Measurements from ENCODE around the gene MTHFD2.
"Not testable (repeated sequence)": the region's sequence is repeated elsewhere in the genome, so short reads cannot be mapped to it uniquely, and the experiment has no call there.

Gene MTHFD2

DNA sequence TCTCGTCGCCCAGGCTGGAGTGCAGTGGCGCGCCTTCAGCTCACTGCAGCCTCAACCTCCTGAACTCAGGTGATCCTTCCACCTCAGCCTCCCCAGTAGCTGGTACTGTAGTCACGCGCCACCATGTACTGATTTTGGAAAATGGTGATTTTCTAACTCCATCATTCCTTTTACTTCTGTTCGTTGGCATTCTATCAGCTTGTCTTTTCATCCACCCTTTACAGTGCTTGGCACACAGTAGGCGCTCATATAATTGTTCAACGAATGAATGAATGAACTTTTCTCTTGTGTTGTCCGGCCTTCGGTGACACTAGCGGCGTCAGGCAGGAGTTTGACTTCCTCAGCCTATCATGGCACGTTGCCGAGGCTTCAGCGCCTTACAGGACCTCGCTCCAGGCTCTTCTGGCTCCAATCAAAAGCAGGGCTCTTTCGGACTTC, 373 bp upstream of the MTHFD2 start:
- DNase-seq (ENCODE audit: low spot score) = no peak

DNA sequence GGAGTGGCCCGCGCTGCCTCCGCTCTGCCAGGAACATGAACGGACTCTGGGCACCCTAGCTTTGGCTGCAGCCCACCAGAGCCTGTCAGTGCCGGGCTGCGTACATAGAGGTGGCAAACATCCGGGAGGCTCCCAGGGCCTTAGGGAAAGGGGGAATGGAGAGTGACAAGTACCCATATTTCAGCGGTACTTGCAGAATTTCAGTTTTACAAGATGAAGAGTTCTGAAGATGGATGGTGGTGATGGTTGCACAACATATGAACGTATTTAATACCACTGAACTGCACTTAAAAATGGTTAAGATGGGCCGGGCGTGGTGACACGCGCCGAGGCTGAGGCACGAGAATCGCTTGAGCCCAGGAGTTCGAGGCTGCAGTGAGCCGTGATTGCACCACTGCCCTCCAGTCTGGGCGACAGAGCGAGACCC, 873 bp downstream of the MTHFD2 start:
- no peak for DNase-seq (ENCODE audit: low spot score)

DNA sequence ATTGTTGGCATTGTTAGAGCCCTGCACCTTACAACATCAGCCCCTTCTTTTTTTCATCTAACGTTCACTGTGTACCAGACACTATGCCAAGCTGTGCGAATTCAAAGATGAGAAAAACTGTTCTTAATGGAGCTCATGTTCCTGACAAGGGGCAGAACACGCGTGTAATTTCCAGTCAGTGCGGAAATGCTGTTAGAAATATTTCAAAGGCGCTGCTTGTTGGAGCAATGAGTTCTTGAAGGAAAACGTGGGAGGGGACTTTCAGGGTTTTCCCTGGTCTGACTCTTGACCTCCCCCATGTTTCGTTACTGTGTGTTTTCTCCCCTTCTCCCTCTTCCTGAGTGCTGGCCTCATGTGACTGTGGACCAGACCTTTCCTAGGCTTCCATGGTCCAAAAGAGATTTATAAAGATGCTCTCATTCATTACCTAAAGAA, 1.5 kb downstream of the MTHFD2 start:
- DNase-seq (ENCODE audit: low spot score) = no peak

DNA sequence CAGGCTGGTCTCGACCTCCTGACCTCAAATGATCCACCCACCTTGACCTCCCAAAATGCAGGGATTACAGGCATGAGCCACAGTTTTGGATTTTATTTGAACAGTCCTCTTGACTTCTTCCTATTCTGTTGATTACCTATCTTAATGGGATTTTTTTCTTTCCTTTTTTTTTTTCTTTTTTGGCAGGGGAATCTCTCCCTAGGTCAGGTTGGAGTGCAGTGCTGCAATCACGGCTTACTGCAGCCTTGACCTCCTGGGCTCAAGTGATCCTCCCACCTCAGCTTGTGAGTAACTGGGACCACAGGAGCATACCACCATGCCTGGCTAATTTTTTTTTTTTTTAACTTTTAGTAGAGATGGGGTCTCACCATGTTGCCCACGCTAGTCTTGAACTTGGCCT, 2.8 kb downstream of the MTHFD2 start:
- DNase-seq (ENCODE audit: low spot score) = no peak

DNA sequence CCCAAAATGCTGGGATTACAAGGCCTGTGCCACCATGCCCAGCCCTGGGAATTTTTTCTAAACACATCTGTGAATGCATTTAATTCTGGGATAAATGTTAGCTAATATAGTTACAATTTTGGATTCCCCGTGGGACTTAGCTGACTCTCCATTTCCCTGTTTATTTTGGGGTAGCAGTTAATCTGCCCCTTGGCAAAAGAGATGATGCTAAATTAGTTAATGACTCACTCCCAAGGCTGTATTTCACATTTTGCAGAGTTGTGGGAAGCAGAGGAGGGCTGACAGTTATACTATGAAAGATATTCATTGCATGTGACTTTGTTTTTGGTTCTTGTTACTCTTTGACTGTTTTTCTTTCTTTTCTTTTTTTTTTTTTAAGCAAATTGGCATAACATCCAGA, 3.2 kb downstream of the MTHFD2 start:
- DNase-seq (ENCODE audit: low spot score) = no peak

DNA sequence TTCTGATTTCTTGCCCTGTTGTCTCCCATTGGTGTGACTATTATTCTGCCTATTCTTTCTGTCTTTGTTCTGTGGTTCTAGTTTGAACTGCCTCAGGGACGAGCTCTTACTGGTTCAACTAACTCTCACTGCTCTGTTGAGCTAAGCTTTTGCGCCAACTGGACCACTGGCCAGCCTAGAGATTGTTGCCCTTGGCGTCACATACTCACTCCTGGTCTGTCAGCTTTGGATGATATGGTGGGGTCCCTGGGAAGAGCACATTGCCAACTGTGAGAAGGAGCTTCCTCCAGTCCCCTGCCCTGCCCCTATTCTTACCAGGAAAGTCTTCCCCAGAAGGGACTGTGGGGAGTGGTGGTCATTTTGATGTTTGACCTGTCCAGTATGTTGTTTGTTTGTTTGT, 6.0 kb downstream of the MTHFD2 start:
- DNase-seq (ENCODE audit: low spot score) = no peak

DNA sequence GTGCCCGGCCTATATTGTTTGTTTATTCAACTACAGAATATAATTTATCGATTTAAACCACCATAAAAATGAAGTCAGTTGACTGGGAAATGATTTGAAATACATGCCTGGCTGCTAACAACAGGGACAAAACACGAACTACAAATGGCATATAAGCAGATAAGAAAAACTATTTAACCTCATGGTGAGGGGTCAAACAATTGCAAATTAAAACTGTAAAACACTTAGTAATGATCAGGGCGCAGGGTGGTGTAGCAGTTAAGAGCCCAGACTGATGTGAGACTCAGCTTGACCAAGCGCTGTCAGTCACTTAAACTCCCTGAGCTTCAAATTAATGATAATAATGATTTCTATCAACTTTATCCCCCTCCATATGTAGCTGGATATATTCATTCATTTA, 6.7 kb downstream of the MTHFD2 start:
- DNase-seq (ENCODE audit: low spot score) = no peak

DNA sequence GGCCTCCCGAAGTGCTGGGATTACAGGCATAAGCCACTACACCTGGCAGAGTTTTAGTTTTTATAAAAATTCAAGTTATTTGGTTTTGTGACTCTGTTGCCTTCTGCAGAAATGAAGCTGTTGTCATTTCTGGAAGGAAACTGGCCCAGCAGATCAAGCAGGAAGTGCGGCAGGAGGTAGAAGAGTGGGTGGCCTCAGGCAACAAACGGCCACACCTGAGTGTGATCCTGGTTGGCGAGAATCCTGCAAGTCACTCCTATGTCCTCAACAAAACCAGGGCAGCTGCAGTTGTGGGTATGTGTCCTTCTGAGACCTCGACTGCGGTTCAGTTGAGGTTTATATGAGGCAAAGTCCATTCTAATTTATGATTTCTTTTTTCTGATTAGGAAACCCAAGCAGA, 7.2 kb downstream of the MTHFD2 start:
- no peak for DNase-seq (ENCODE audit: low spot score)

DNA sequence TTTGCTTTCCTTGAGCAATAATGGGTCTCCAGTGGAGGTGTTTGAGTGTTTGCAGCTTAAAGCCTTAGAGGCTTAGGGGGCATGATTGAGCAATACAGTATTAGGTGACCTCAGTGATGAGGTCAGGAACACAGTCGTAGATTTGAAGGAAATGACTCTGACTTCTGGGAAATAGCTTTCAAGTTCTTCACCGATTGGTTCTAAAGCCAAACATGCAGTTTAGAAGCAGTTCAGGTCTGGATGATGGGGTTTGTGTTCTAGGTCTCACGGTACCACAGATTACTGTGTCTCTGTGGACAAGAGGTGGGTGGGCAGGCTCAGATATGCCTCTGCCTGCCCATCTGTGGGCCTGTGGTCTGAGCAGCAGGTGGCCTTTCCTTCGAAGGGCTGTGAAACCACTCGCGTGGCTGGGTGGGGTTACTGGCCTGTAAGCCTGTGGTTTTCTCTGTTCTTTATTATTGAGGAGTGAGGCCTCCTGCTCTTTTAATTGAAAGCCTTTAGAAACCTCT, 7.8 kb downstream of the MTHFD2 start:
- no peak for DNase-seq (ENCODE audit: low spot score)

DNA sequence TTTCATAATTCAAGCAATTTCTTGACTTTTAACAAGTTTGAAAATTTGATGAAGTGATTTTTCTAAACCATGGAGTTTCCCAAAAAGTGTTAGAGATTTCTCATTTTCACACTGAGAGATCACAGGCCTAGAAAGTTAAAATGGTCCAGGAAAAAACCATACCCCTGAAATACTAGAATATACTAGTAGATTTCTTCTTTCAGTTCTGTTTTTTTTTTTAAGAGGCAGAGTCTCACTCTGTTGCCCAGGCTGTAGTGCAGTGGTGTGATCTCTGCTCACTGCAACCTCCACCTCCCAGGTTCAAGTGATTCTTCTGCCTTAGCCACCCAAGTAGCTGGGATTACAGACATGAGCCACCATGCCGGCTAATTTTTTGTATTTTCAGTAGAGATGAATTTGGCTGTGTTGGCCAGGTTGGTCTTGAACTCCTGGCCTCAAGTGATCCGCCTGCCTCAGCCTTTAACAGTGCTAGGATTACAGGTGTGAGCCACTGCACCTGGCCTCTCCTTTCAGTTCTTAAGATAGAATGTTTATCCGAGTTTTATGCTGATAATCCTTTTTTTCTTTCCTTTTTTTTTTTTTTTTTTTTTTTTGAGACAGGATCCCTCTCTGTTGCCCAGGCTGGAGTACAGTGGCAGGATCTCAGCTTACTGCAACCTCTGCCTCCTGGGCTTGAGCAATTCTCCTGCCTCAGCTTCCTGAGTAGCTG, 14.4 kb downstream of the MTHFD2 start:
- DNase-seq (ENCODE audit: low spot score) = no peak

DNA sequence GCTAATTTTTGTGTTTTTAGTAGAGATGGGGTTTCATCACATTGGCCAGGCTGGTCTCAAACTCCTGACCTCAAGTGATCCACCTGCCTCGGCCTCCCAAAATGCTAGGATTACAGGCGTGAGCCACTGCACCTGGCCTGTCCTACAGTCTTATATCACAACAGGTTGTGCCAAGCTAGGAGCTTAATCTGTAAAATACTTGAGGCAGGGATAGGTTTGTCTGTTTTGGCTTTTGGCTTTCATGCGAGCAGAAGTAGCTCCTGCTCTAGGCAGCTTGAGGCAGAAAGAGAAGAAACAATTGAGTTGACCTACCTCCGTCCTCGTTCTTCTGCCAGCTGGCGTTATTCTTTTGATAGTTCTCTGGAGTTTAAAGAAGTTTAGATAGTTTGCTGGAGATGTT, 17.4 kb downstream of the MTHFD2 start:
- DNase-seq (ENCODE audit: low spot score) = not testable (repeated sequence)

DNA sequence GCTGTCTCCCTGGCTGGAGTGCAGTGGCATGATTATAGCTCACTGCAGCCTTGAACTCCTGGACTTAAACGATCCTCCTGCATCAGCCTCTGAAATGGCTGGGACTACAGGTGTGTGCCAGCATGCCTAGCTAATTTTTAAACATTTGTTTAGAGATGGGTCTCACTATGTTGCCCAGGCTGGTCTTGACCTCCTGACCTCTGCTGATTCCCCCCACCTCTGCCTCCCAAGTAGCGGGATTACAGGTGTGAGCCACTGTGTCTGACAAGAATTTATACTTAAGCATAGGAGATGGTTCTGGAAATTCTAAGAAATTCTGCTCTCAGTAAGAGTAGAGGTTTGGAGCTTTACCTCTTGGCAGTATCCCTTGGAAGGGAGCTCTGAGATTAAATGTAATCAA, 18.2 kb downstream of the MTHFD2 start:
- DNase-seq (ENCODE audit: low spot score) = no peak

DNA sequence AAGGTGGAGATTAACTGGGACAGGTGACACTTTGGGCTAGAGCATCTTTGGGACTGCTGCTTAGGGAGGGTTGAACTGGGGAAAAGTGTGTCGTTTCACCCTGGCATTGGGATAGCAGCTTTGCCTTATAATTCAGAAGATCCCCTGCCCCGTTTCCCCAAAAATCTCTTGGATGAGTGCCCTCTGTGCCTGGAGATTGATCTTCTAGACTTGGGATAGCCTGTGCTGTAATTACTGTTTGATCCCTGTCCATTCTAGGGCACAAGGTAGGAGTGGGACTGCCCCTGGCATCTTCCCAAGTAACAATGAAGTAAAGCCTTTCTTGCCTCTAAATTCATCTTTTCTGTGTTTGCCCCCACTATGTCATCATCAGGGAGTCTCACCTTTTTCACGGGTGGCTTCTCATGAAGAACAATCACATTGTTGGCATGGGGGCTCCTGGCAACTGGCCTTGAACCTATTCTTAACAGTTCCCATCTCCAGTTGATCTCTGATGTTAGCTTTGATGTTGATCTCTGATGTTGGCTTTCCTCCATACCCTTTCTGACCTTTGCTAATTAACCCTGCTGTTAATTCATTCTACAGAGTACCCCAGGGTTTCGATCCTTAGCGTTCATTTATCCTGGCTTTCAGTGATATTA, 21.6 kb downstream of the MTHFD2 start:
- DNase-seq (ENCODE audit: low spot score) = no peak

DNA sequence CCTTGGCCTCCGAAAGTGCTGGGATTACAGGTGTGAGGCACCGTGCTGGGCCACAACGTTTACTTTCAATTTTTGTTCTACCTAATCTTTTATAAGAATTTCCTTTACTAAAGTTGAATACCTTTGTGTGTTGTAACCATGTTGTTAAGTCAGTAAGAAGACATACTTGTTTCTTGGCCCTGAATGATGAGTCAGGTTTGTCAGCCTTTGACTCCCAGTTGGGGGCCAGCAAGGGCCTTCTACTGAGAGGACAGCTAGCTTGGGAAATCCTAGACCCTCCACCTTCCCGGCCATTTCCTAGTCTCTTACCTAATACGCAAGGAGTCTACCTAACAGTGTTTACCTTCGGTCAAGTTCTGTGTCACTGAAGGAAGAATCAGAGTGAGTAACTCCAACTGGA, 22.7 kb downstream of the MTHFD2 start:
- DNase-seq (ENCODE audit: low spot score) = no peak

DNA sequence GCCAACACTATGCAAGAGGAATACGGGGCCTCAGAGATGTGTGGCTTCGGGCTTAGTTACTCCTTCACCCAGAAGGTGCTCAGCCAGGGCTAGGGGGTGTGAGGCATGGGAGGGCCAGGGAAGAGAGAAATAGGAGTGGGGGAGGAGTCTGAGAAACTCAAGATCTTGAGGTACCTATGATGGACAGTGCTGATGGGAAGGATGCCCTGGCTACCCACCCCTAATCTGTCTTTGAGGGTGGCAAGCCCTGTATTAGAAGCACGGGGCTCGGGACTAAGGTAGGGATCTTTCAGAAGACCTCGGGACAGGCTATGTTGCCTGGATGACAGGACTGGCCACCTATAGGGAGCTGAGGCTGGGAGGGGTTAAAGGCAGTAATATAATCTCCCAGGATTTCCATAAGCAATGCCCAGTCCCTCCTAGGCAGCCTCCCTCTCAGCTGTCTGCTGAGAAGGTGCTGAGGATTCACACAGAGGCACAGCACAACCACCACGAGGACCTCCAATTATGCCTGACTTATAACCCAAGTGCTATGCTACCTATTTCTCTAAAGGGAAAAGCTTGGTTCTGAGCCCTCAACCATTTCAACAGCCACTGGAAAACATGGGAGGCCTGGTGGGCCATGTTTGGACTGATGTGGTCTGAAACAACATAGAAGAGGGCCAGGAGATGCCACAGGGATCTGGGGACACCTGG, 23.3 kb downstream of the MTHFD2 start:
- no peak for DNase-seq (ENCODE audit: low spot score)

DNA sequence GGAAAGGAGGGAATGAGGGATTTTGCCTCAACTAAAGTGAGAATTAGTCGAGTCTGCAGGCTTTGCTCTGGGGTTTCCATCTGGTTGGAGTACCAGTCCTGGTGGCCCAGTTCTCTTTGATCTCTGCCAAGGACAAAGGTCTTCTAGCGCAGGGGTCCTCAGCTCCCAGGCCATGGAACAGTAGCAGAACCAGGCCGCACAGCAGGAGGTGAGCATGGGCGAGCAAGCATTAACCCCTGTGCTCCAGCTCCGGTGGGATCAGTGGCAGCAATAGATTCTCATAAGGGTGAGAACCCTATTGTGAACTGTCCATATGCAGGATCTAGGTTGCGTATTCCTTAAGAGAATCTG, 23.9 kb downstream of the MTHFD2 start:
- DNase-seq (ENCODE audit: low spot score) = no peak

DNA sequence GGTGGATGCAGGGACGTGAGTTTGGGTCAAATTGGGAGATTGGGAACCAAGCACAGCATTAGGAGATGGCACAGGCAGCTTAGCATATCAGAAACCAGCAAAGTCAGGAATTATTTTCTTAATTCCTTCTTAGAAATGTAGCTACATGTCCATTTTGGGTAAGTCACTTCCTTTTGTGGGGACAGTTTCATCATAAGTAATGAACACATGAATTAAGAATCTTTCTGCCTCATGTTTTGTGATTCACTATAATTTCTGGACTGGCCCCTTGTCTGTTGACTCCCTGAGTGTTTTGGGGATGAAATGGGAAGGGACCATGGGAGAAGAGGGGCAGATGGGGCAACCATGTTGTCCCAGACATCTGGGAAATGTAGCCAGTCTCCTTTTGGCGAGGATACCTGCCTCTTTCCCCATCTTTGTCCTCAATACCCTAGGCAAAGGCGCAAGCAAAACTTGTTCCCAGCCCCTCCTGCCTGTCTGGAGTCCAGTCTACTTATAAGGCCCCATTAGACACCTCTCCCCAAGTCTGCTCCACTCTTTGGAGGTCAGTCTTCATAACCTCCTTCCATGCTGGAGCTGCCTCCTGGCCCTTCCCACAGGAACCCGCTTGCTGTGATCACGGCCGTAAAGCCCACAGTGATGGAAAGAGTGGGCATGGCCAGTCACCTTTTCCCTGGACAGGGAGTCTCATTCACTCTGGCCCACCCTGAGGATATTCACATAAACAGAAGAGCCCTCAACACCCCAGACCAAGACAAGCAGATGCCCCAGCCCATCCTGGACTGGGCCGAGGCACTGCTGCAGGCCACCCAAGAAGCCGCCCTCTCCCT, 25.7 kb downstream of the MTHFD2 start:
- no peak for DNase-seq (ENCODE audit: low spot score)

DNA sequence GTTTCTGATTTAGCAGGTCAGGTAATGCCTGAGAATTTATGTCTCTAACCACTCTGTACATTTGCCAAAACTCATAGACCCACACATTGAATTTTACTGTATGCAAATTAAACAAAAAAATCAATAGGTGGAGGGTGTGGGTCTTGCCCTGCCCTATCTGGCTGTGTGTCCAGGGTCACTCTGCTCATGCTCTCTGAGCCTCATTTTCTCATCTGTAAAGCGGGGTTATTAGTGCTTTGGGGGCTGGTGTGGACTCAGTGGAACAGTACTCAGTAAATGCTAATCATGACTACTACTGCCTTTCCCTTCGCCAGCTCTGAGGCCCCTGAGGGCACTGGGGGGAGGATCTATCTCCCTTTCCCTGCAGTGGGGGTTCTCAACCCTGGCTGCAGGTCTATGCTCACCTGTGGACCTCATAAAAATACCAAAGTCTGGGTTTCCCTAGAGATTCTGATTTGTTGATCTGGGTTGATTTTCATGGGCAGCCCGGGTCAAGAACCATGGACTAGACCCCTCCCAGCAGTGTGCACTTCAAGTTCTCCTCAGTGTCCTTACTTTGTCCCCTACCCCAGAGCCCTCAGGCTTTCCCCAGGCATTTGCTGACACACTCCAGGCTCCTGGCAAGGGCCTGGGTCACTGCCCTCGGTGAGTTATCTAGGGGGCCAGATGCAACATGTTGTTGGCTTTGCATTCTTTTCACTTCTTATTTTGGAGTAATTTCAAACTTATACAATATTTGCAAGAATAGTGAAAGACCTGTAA, 27.5 kb downstream of the MTHFD2 start:
- DNase-seq (ENCODE audit: low spot score) = no peak

DNA sequence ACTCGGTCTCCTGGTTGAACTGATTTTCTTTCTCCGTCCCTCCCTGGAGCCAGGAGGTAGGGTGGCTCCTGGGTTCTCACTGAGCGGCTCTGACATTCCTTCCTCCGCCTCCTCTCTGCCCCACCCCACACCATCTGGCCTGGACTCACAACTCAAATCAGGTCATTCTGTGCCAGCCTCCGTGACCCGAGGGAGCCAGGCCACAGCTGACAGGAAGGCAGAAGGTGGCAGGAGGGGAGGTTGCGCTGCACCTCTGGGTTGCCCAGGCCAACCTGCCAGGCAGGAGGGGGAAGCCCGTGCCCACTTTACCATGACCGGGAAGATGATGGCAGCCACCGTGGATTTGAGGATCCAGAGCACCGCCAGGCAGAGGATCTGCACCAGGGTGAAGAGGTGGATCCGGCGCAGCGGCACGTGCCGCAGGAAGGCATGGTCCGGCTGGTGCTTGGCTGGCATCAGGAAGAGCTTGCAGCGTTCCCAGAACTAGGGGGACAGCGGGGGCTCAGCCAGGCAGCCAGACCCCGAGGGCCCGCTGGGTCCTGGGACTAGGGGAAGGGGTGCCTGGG, 28.3 kb downstream of the MTHFD2 start:
- no peak for DNase-seq (ENCODE audit: low spot score)

DNA sequence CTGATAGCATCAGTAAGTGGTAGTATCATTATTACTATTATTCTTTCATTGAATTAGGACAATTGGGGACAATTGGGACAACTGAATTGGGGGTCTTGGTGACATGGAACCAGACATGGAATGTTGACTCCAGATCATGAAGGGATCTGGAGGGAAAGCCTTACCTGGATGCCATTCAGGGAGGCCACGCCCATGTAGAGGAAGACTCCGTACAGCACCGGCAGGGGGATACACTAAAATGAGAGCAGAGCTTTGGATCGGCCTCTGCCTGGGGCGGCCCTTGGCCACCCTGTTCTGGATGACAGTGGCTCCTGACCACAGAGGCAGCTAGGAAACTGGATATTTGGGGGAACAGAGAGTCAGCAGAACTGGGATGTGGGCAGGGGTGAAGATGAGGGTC, 29.2 kb downstream of the MTHFD2 start:
- no peak for DNase-seq (ENCODE audit: low spot score)

DNA sequence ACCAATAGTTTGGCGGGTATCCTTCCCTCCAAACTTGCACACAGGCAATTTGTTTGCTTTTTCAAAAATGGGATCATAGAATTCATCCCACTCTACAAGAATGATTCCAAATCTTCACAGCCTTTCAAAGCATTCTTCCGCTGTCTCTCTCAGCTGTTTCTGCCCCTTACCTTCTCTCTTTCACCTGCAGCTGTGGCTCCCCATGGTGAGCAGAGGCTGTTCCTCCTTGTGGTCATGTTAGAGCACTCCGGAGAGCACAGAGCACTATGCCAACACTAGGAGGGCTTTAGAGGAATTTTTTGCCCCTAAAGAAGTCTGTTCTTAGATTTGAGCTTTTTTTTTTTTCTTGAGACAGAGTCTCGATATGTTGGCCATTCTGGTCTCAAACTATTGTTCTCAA, 30.4 kb downstream of the MTHFD2 start:
- DNase-seq (ENCODE audit: low spot score) = no peak

Data from putamen (tissue), 1 donor.